Endodermal cell (in vitro differentiated cells): ENCODE data around the gene KLK14. TPM values are rescaled to one million over a fixed set of nuclear protein-coding genes. Genes with fewer than 3 reads are reported as not detected.

Experiments used
- DNase-seq: peaks from one replicate; pipeline ENCODE4 v3.0.0-alpha.2; 2017
- H3K27ac ChIP-seq: 2 replicates; pipeline ENCODE4 v1.5.1; 2013; ENCODE audit warnings: mild to moderate bottlenecking, low read depth, low read length, moderate library complexity
- H3K27me3 ChIP-seq: 2 replicates; pipeline ENCODE4 v1.6.1; 2013; ENCODE audit warnings: mild to moderate bottlenecking, low read length, moderate library complexity; ENCODE audit not compliant: insufficient read depth, control insufficient read depth, poor library complexity, severe bottlenecking
- H3K36me3 ChIP-seq: 2 replicates; pipeline ENCODE4 v1.7.0; 2013; ENCODE audit warnings: mild to moderate bottlenecking, low read length, moderate library complexity; ENCODE audit not compliant: control insufficient read depth, insufficient read depth
- H3K4me1 ChIP-seq: one replicate; pipeline ENCODE4 v1.7.0; 2013; ENCODE audit warnings: low read length; ENCODE audit not compliant: control insufficient read depth, insufficient read depth
- H3K4me3 ChIP-seq: 2 replicates; pipeline ENCODE4 v1.5.1; 2013; ENCODE audit warnings: mild to moderate bottlenecking, low read length, moderate library complexity
- H3K9ac ChIP-seq: 2 replicates; pipeline ENCODE4 v1.6.1; 2013; ENCODE audit warnings: mild to moderate bottlenecking, low read length, moderate library complexity; ENCODE audit not compliant: poor library complexity, severe bottlenecking; ENCODE audit errors: extremely low read depth
- H3K9me3 ChIP-seq: 2 replicates; pipeline ENCODE4 v1.6.1; 2013; ENCODE audit warnings: mild to moderate bottlenecking, low read length, moderate library complexity; ENCODE audit not compliant: control insufficient read depth
- H3K27ac Mint-ChIP-seq: 2 replicates; pipeline ENCODE4 v1.8.0; 2020; ENCODE audit warnings: mixed read lengths
- H3K27me3 Mint-ChIP-seq: 2 replicates; pipeline ENCODE4 v1.8.0; 2021; ENCODE audit warnings: mild to moderate bottlenecking, mixed read lengths; ENCODE audit not compliant: insufficient read depth
- H3K36me3 Mint-ChIP-seq: 2 replicates; pipeline ENCODE4 v1.8.0; 2020; ENCODE audit warnings: low read depth, mixed read lengths
- H3K4me1 Mint-ChIP-seq: 2 replicates; pipeline ENCODE4 v1.8.0; 2020; ENCODE audit warnings: mixed read lengths
- H3K4me3 Mint-ChIP-seq: 2 replicates; pipeline ENCODE4 v1.8.0; 2020; ENCODE audit warnings: mild to moderate bottlenecking, moderate library complexity, mixed read lengths
- H3K9me3 Mint-ChIP-seq: 2 replicates; pipeline ENCODE4 v1.8.0; 2020; ENCODE audit warnings: mild to moderate bottlenecking, mixed read lengths
- WGBS, 2 experiments: methylation state at CpG; one replicate each; pipeline versions ENCODE4 v1.1.5 to v1.1.7; 2013; ENCODE audit warnings: missing lambda C conversion rate in 2 of 2, mixed read lengths in 1 of 2; ENCODE audit not compliant: insufficient coverage in 1 of 2, insufficient read length in 1 of 2; 5-methylcytosine and 5-hydroxymethylcytosine counted together
- total RNA-seq, 2 donors: library from RNA; stranded (reverse); fragmentation: NEBNext Ultra II Directional in 1 of 2; extraction: Animal tissue kit (Norgen Biotek cat#: 25700) in 1 of 2; gene quantifications; 2 replicates in 1 of 2; 3 replicates in 1 of 2; pipeline ENCODE4 v1.2.1, GENCODE V29; 2021
- TF ChIP-seq, protein P1 (sequence below): fragments of 200-600 bp; sonication (generic); conservative IDR thresholded peaks from 2 replicates; pipeline ENCODE4 v1.5.0; 2021; ENCODE audit warnings: antibody characterized with exemption, mild to moderate bottlenecking

Gene KLK14
- total RNA-seq, 2 donors from 2014 or later = 0.55 to 0.71 TPM

DNA sequence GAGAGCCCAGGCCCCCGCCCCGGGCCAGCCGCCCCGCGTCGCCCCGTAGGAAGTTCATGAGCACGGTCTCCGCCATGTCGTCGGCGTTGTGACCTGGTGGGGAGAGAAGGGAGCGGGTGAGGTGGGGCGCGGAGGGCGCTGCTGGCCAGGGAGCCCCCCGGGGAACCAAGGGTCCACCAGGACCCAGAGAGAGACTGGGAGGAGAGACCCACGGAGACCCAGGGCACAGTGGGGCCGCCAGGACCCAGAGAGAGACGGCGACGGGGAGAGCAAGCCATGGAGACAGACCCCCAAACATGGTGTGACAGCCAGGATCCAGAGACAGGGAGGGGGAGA, 16.3 kb upstream of the KLK14 start:
- Histone ChIP-seq H3K36me3 (peaks cover 9% of the 10 kb centered on the region), H3K9me3 (no peaks in the 10 kb centered on the region), H3K4me1 (no peaks in the 10 kb centered on the region), H3K9ac (no peak overlapping the region), H3K4me3 (no peak overlapping the region), H3K27ac (no peak overlapping the region), H3K27me3 (no peaks in the 10 kb centered on the region)
- Mint-ChIP-seq H3K27ac (peak overlapping the region; percentile 31), H3K4me1 (peaks cover 21% of the 10 kb centered on the region), H3K9me3 (no peaks in the 10 kb centered on the region), H3K36me3 (peaks cover 22% of the 10 kb centered on the region), H3K27me3 (no peaks in the 10 kb centered on the region), H3K4me3 (peak overlapping the region; percentile 41)
- TF ChIP-seq, protein P1, sequence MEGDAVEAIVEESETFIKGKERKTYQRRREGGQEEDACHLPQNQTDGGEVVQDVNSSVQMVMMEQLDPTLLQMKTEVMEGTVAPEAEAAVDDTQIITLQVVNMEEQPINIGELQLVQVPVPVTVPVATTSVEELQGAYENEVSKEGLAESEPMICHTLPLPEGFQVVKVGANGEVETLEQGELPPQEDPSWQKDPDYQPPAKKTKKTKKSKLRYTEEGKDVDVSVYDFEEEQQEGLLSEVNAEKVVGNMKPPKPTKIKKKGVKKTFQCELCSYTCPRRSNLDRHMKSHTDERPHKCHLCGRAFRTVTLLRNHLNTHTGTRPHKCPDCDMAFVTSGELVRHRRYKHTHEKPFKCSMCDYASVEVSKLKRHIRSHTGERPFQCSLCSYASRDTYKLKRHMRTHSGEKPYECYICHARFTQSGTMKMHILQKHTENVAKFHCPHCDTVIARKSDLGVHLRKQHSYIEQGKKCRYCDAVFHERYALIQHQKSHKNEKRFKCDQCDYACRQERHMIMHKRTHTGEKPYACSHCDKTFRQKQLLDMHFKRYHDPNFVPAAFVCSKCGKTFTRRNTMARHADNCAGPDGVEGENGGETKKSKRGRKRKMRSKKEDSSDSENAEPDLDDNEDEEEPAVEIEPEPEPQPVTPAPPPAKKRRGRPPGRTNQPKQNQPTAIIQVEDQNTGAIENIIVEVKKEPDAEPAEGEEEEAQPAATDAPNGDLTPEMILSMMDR = peak; percentile 4
- WGBS, 2 experiments = 95 to 97% methylated on average over 12 to 22 of the region's 22 CpGs
- DNase-seq = no peak

DNA sequence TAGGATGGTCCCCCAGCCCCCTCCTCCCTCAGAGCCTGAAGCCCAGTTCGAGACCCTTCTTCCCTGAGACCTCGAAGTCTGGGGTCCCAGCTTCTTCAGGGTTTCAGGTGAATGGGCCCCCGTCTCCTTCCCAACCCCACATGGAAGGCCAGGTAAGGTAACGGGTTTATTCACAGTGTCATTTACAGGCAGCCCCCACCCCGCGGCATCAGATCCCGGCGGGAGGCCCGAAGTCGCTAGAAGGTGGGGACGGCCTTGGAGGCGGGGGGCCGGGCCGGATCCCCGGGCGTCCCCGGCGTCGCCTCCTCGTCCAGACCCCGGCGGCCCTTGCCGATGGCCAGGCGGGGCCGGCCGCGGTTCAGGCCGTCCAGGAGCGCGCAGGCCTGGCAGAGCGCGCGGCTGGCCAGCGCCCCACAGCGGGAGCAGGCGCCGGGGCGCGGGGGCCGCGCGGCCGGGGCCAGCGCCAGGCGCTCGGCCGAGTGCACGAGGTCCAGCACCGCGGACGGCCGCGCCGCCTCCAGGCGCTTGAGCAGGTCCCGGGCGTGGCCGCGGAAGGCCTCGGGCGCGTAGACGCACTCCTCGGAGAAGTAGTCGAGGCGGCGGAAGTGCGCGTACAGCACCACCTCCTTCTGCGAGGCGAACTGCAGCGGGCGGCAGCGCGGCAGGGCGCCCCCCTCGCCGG, 15.8 kb upstream of the KLK14 start:
- Histone ChIP-seq H3K9ac (no peak overlapping the region), H3K4me3 (no peak overlapping the region), H3K27me3 (no peaks in the 10 kb centered on the region), H3K36me3 (peaks cover 9% of the 10 kb centered on the region), H3K27ac (no peak overlapping the region), H3K4me1 (no peaks in the 10 kb centered on the region), H3K9me3 (no peaks in the 10 kb centered on the region)
- Mint-ChIP-seq H3K4me1 (peaks cover 24% of the 10 kb centered on the region), H3K4me3 (peak overlapping the region; percentile 41), H3K27ac (no peak overlapping the region), H3K36me3 (peaks cover 18% of the 10 kb centered on the region), H3K27me3 (no peaks in the 10 kb centered on the region), H3K9me3 (no peaks in the 10 kb centered on the region)
- DNase-seq = no peak
- TF ChIP-seq, protein P1 = peak; percentile 35
- WGBS, 2 experiments = 95 to 98% methylated on average over 44 to 78 of the region's 78 CpGs

DNA sequence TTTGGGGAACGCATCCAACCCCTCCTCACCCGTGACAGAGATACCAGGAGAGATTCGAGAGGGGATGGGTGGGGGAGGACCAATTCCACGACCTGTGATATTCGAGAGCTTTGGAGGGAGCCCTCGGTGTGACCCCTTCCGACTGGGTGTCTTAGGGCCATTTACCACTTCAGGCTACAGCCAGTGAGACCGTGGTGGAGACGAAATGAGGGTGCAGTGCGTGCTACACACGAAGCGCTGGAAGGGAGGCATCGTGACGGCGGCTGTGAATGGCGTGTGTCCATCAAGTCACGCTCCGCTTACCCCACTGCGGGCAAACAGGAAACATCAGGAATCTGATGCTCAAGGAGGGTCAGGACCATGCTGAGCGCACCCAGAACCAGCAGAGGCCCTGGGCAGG, 15.1 kb upstream of the KLK14 start:
- H3K9ac ChIP-seq = no peak overlapping the region
- no peak for DNase-seq
- no peaks in the 10 kb centered on the region for H3K9me3 Mint-ChIP-seq
- H3K27me3 ChIP-seq = no peaks in the 10 kb centered on the region
- H3K4me1 Mint-ChIP-seq = peaks cover 28% of the 10 kb centered on the region
- 89 to 90% methylated on average over 19 of the region's 20 CpGs for WGBS, 2 experiments
- no peak overlapping the region for H3K4me3 Mint-ChIP-seq
- no peak overlapping the region for H3K27ac Mint-ChIP-seq
- no peaks in the 10 kb centered on the region for H3K4me1 ChIP-seq
- H3K36me3 Mint-ChIP-seq = peaks cover 13% of the 10 kb centered on the region
- no peak overlapping the region for H3K4me3 ChIP-seq
- no peaks in the 10 kb centered on the region for H3K9me3 ChIP-seq
- TF ChIP-seq, protein P1 = no peak
- H3K27ac ChIP-seq = no peak overlapping the region
- no peaks in the 10 kb centered on the region for H3K27me3 Mint-ChIP-seq
- H3K36me3 ChIP-seq = peaks cover 5% of the 10 kb centered on the region
